ENCODE results near the gene APRT. TPM values are rescaled to one million over a fixed set of nuclear protein-coding genes. Genes with fewer than 3 reads are reported as not detected.

APRT gene
- total and polyA plus RNA-seq, 9 donors, result 12.7 to 150 (median 74.1) TPM

DNA sequence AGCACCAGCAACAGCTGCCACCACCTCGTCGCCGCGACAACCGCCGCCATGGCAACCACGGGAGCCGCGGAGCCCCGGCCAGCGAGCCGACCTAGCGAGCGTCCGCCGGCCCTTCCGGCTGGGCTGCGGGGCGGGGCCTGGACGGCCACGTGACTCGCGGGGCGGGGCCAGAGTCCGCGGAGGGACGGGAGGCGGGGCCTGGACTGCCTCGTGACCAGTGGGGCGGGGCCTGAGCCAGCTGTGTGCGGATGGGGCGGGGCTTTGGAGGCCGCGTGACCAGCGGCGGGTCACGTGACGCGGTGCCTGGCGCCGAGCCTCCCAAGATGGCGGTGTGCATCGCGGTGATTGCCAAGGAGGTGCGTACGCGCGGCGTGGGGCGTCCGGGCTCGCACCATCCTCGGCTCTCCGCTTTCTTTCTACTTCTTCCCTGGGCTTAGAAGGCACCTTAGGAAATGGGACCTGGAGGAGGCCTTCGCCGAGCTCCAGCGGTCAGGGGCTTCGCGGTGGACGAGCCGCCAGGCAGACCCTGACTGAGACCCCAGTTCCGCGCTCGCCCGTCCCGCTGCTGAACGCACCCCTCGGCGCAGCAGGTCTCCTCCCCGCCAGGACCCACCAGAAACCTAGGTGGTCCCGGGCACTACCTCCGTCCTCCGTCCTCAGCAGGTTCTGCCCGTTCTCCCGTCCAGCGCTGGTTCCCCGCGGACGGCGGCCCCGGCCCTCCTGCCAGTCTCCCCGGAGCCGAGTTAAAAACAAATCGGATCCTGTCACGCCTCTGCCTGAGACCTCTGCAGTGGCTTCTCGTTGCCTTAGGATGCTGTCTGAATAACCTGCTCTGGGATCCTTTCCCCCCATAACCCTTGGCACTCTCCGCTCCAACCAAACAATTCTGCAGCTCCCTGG is 45.4 kb upstream of the APRT start, which contains the start of the genes GALNS and TRAPPC2L:
Gene GALNS (minus strand): TSS at position 120 of the 900 bp plus-strand sequence. CDS start 70 bp downstream, at position 50.
Gene TRAPPC2L (plus strand): TSS at position 300 of the 900 bp plus-strand sequence. CDS start 24 bp downstream, at position 324.
- Histone ChIP-seq H3K4me1 (ENCODE audit: insufficient read depth) (peaks cover 5% of the 10 kb centered on the region), H3K9me3 (no peaks in the 10 kb centered on the region), H3K27ac (peak within 1 kb of the TSS; percentile 10 to 73), H3K36me3 (no peaks in the 10 kb centered on the region), H3K4me3 (peak within 1 kb of the TSS; percentile 75), H3K27me3 (no peaks in the 10 kb centered on the region)
- WGBS, 3 donors, result 0% methylated on average over 61 to 87 of the region's 87 CpGs
- intact Hi-C loops (cut with DNase I), result loop anchor here in 3 of 4 donors (2.0 to 5.0 kb wide), 3 partner anchors 40 to 45 kb away; partner anchors contain the start of gene APRT (in 1 of the 3)
- DNase-seq, result peak; percentile 99 to 100 (median 100)
- TF ChIP-seq, protein P1, sequence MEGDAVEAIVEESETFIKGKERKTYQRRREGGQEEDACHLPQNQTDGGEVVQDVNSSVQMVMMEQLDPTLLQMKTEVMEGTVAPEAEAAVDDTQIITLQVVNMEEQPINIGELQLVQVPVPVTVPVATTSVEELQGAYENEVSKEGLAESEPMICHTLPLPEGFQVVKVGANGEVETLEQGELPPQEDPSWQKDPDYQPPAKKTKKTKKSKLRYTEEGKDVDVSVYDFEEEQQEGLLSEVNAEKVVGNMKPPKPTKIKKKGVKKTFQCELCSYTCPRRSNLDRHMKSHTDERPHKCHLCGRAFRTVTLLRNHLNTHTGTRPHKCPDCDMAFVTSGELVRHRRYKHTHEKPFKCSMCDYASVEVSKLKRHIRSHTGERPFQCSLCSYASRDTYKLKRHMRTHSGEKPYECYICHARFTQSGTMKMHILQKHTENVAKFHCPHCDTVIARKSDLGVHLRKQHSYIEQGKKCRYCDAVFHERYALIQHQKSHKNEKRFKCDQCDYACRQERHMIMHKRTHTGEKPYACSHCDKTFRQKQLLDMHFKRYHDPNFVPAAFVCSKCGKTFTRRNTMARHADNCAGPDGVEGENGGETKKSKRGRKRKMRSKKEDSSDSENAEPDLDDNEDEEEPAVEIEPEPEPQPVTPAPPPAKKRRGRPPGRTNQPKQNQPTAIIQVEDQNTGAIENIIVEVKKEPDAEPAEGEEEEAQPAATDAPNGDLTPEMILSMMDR (IDR thresholded peaks at IDR 0.05), result peak in 1 of 3 donors; percentile 22
- TF ChIP-seq EP300 (IDR thresholded peaks at IDR 0.05) (no peak), POLR2A (IDR thresholded peaks at IDR 0.05) (peak; percentile 67)

DNA sequence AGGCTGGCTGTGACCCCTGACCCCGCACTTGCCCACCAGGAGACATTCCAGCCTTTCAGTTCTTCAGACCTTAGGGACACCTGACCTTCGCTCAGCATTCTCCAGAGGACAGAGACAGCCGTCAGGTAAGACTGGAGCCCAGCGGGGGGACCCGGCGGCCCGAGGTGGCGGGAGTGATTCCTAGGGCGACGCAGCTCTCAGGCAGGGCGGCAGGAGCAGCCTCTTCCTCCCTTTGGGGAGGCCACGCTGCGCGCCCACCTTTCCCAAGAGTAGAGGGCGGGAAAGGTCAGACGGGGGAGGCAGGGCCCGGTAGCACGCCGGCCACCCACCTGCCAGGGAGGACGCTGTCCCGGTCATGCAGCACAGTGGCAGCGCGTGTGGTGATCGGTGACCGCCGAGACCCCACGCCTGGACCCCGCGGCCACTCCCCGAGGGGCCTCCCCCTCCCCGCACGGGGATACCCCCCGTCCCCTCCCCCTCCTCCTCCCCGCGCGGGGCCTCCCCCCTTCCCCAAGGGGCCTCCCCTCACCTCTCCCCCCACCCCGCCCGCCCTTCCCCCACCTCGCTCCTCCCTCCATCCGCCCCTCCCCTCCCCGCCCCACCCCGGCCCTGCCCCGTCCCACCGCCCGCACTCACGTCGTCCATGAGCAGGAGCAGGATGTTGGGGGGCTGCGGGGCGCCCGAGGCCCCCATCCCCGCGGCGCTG is 44.5 kb upstream of the APRT start:
- TF ChIP-seq, protein P1 (IDR thresholded peaks at IDR 0.05), result no peak
- TF ChIP-seq POLR2A (IDR thresholded peaks at IDR 0.05) (no peak), EP300 (IDR thresholded peaks at IDR 0.05) (no peak)
- no peaks in the 10 kb centered on the region for H3K27me3 ChIP-seq
- no peaks in the 10 kb centered on the region for H3K9me3 ChIP-seq
- intact Hi-C loops (cut with DNase I), result loop anchor here in 3 of 4 donors (2.0 to 5.0 kb wide), 3 partner anchors 39 to 44 kb away; partner anchors contain the start of gene APRT (in 1 of the 3)
- peaks cover 5% of the 10 kb centered on the region for H3K4me1 ChIP-seq (ENCODE audit: insufficient read depth)
- peak overlapping the region; percentile 10 to 37 for H3K27ac ChIP-seq
- H3K4me3 ChIP-seq, result peak overlapping the region; percentile 75
- H3K36me3 ChIP-seq, result no peaks in the 10 kb centered on the region
- 7 to 13% (median 13%) methylated on average over 24 to 53 of the region's 53 CpGs for WGBS, 3 donors
- peak; percentile 41 to 67 (median 65) for DNase-seq

DNA sequence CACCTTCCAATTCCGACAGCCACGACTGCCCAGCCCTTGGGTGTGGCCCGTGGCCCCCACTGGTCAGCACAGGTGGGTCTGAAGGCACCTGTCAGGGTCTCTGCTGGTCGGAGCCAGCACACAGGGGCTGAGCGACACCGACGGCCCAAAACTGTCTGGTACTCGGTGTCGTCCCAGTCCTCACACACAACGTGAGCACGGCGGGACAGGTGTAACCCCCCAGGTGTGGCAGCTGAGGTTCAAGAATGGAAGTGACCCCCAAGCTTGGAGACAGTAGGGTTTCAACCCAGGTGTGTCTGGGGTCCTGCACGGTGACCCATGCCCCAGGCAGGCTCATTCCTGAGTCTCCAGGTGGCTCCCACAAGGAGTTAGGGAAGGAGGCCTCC is 44.0 kb upstream of the APRT start:
- peak in 3 of 5 donors; percentile 45 to 52 (median 46) for DNase-seq
- peaks cover 5% of the 10 kb centered on the region for H3K4me1 ChIP-seq (ENCODE audit: insufficient read depth)
- no peaks in the 10 kb centered on the region for H3K36me3 ChIP-seq
- TF ChIP-seq POLR2A (IDR thresholded peaks at IDR 0.05) (no peak), EP300 (IDR thresholded peaks at IDR 0.05) (no peak)
- TF ChIP-seq, protein P1 (IDR thresholded peaks at IDR 0.05), result no peak
- peak overlapping the region; percentile 75 for H3K4me3 ChIP-seq
- 72 to 82% (median 79%) methylated on average over 13 of the region's 13 CpGs for WGBS, 3 donors
- peak overlapping the region in 1 of 2 donors; percentile 10 for H3K27ac ChIP-seq
- H3K27me3 ChIP-seq, result no peaks in the 10 kb centered on the region
- intact Hi-C loops (cut with DNase I), result loop anchor here in 3 of 4 donors (2.0 to 5.0 kb wide), 3 partner anchors 38 to 43 kb away; partner anchors contain the start of gene APRT (in 1 of the 3)
- no peaks in the 10 kb centered on the region for H3K9me3 ChIP-seq

DNA sequence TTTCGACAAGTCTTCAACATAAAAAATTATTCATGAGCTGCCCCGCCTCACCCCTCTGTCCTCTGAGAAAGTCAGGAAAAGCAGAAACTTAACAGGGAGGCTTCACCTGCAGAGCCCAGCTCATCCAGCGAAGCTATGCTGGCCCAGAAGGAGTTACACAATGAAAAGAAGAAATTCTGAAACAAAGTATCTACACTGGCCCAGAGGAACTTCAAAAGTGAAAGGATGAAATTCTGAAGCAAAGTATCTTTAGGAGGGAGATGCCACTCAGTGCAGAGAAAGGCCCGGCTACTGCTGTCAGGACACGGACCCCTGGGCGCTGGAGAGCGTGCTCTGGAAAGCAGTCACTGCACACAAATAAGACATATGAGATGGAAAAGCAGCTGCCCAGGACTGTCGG is 43.4 kb upstream of the APRT start:
- TF ChIP-seq EP300 (IDR thresholded peaks at IDR 0.05) (no peak), POLR2A (IDR thresholded peaks at IDR 0.05) (no peak)
- TF ChIP-seq, protein P1 (IDR thresholded peaks at IDR 0.05), result no peak
- H3K27ac ChIP-seq, result no peak overlapping the region
- peaks cover 5% of the 10 kb centered on the region for H3K4me1 ChIP-seq (ENCODE audit: insufficient read depth)
- 88 to 90% (median 89%) methylated on average over 8 of the region's 8 CpGs for WGBS, 3 donors
- no peaks in the 10 kb centered on the region for H3K9me3 ChIP-seq
- no peak for DNase-seq
- H3K4me3 ChIP-seq, result no peak overlapping the region
- intact Hi-C loops (cut with DNase I), result loop anchor here in 2 of 4 donors (5.0 kb wide), 2 partner anchors 38 to 43 kb away; partner anchors contain the start of gene APRT (in 1 of the 2)
- no peaks in the 10 kb centered on the region for H3K36me3 ChIP-seq
- H3K27me3 ChIP-seq, result no peaks in the 10 kb centered on the region
